Tibial artery (tissue), 4 donors: Measurements from ENCODE around the gene NCKAP5L.
"Not testable (repeated sequence)": the region's sequence is repeated elsewhere in the genome, so short reads cannot be mapped to it uniquely, and the experiment has no call there.

Experiments used
- DNase-seq, 2 donors: peaks; one replicate each; pipeline ENCODE4 v3.0.0-alpha.2; 2019
- H3K27ac ChIP-seq, 2 donors: fragments of 200-600 bp; sonication (generic) in 1 of 2; 1 replicate in 1 of 2; 2 replicates in 1 of 2; pipeline ENCODE4 v1.5.1; 2018 to 2019; ENCODE audit warnings: mild to moderate bottlenecking in 1 of 2
- H3K27me3 ChIP-seq, 2 donors: fragments of 200-600 bp; sonication (generic) in 1 of 2; one replicate each; pipeline versions ENCODE4 v1.5.1 to v1.6.0; 2016 to 2019
- H3K36me3 ChIP-seq, 3 donors: fragments of 200-600 bp; sonication (generic) in 2 of 3; one replicate each; pipeline ENCODE4 v1.5.1; 2016 to 2019; ENCODE audit warnings: mild to moderate bottlenecking in 2 of 3
- H3K4me1 ChIP-seq, 4 donors: fragments of 200-600 bp; sonication (generic) in 2 of 4; 1 replicate in 3 of 4; 2 replicates in 1 of 4; pipeline ENCODE4 v1.5.1; 2016 to 2019
- H3K4me3 ChIP-seq, 2 donors: fragments of 200-600 bp; sonication (generic) in 1 of 2; 1 replicate in 1 of 2; 2 replicates in 1 of 2; pipeline ENCODE4 v1.5.1; 2018 to 2019; ENCODE audit warnings: mild to moderate bottlenecking in 2 of 2
- H3K9me3 ChIP-seq, 3 donors: fragments of 200-600 bp; sonication (generic) in 1 of 3; one replicate each; pipeline ENCODE4 v1.5.1; 2016 to 2019
- intact Hi-C: fragments of 100-400 bp; cut with DNase I; formaldehyde crosslinking; loops from one replicate; pipeline ENCODE4 v1.15.0; 2023; ENCODE audit warnings: low total_unique reads
- TF ChIP-seq, protein P1 (sequence below), 2 experiments: fragments of 200-600 bp in 1 of 2; fragments of 450-650 bp in 1 of 2; IDR thresholded peaks; one replicate each; pipeline ENCODE4 v1.5.1; 2017 to 2019; ENCODE audit warnings: antibody characterized with exemption in 2 of 2, mild to moderate bottlenecking in 1 of 2, moderate library complexity in 1 of 2

Gene NCKAP5L

DNA sequence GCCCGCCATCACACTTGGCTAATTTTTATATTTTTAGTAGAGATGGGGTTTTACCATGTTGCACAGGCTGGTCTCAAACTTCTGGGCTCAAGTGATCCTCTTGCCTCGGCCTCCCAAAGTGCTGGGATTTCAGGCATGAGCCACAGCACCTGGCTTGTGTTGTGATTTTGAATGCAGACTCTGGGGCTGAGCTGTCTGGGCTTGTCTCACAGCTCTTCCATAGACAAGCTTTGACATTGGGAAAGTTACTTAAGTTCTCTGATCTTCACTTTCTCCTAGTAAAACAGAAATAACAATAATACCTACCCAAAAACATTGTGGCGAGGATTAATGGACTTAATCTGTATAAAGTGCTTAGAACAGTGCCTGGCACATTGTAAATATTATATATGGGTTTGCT lies 50.9 kb downstream of the NCKAP5L start:
- Histone ChIP-seq H3K36me3 (no peaks in the 10 kb centered on the region), H3K27me3 (peaks cover 0 to 14% of the 10 kb centered on the region in 2 donors), H3K4me3 (no peak overlapping the region), H3K9me3 (no peaks in the 10 kb centered on the region), H3K4me1 (peaks cover 0 to 7% (median 0%) of the 10 kb centered on the region in 4 donors), H3K27ac (no peak overlapping the region)
- DNase-seq: no peak
- TF ChIP-seq, protein P1, sequence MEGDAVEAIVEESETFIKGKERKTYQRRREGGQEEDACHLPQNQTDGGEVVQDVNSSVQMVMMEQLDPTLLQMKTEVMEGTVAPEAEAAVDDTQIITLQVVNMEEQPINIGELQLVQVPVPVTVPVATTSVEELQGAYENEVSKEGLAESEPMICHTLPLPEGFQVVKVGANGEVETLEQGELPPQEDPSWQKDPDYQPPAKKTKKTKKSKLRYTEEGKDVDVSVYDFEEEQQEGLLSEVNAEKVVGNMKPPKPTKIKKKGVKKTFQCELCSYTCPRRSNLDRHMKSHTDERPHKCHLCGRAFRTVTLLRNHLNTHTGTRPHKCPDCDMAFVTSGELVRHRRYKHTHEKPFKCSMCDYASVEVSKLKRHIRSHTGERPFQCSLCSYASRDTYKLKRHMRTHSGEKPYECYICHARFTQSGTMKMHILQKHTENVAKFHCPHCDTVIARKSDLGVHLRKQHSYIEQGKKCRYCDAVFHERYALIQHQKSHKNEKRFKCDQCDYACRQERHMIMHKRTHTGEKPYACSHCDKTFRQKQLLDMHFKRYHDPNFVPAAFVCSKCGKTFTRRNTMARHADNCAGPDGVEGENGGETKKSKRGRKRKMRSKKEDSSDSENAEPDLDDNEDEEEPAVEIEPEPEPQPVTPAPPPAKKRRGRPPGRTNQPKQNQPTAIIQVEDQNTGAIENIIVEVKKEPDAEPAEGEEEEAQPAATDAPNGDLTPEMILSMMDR (IDR thresholded peaks at IDR 0.05): no peak
- intact Hi-C loops: loop anchor here (5.0 kb wide), 1 partner anchor 90 kb away; no protein-coding TSS in a partner anchor

DNA sequence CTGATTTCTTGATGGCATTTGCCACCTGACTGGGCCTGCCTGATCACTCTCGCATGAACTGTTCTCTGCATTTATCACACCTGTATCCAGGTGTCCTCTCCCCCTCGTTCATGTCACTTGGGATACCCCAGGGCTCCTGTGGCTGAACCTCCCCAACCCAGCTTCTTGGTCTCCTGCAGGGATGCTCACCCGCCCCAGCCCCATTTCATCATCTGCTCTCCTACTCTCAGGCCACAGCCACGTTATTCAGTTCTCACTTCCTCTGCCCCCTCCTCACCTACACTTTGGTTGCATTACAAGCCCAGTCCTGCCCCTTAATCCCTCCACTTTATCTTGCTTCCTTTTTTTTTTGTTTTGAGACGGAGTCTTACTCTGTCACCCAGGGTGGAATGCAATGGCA lies 51.4 kb downstream of the NCKAP5L start:
- intact Hi-C loops: loop anchor here (5.0 kb wide), 1 partner anchor 90 kb away; no protein-coding TSS in a partner anchor

DNA sequence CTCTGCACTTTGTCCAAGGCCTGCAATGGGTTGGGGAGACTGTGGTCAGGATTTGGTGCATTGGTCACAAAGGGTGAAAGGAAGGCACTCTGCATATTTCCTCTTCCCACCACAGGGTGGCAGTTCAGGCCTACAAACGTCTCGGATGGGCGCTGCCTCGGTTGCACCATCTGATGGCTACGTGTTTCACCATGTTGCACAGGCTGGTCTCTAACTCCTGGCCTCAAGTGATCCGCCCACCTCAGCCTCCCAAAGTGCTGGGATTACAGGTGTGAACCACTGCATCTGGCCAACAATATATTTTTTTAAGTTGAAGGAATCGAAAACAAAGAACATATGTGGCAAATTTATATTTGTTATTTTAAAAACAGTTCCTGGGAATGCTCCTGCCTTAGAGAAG lies 51.8 kb downstream of the NCKAP5L start:
- peak; percentile 74 to 76 for DNase-seq
- H3K27me3 ChIP-seq: peaks cover 0 to 14% of the 10 kb centered on the region in 2 donors
- H3K4me1 ChIP-seq: peaks cover 0 to 7% (median 0%) of the 10 kb centered on the region in 4 donors
- TF ChIP-seq, protein P1 (IDR thresholded peaks at IDR 0.05): peak; percentile 70 to 84
- H3K36me3 ChIP-seq: no peaks in the 10 kb centered on the region
- intact Hi-C loops: loop anchor here (5.0 kb wide), 1 partner anchor 91 kb away; no protein-coding TSS in a partner anchor
- H3K27ac ChIP-seq: no peak overlapping the region
- no peak overlapping the region for H3K4me3 ChIP-seq
- no peaks in the 10 kb centered on the region for H3K9me3 ChIP-seq

More for the DNA sequence above, 51.4 kb downstream of the NCKAP5L start:
- no peak for DNase-seq
- H3K4me3 ChIP-seq: no peak overlapping the region
- no peak overlapping the region for H3K27ac ChIP-seq
- H3K4me1 ChIP-seq: peaks cover 0 to 7% (median 0%) of the 10 kb centered on the region in 4 donors
- no peaks in the 10 kb centered on the region for H3K36me3 ChIP-seq
- no peaks in the 10 kb centered on the region for H3K9me3 ChIP-seq
- TF ChIP-seq, protein P1 (IDR thresholded peaks at IDR 0.05): no peak
- H3K27me3 ChIP-seq: peaks cover 0 to 14% of the 10 kb centered on the region in 2 donors

- H3K4me1 ChIP-seq, H3K27ac ChIP-seq, DNase-seq, H3K9me3 ChIP-seq, H3K27me3 ChIP-seq, H3K4me3 ChIP-seq, H3K36me3 ChIP-seq, intact Hi-C loops: not testable (repeated sequence)
Measured at GRCh38 chr12:49773102-49773501, 55.1 kb downstream of the NCKAP5L start.

DNA sequence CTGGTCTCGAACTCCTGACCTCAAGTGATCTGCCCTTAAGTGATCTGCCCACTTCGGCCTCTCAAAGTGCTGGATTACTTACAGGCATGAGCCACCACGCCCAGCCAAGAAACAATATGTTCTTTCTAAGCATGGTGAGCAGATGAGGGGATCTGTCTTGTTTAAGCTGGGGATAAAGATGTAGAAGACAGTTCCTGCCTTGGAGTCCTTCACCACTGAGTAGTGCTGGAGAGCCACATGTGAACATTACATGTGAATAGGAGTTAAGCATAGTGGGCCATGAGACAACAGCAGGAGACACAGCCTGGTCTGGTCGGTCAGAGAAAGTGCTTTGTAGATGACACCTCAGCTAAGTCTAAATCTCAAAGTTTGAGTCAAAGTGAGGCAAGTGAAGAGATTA lies 60.9 kb downstream of the NCKAP5L start:
- H3K27me3 ChIP-seq: no peaks in the 10 kb centered on the region
- intact Hi-C loops: no loop called here
- peaks cover 23 to 32% (median 25%) of the 10 kb centered on the region in 3 donors for H3K36me3 ChIP-seq
- no peaks in the 10 kb centered on the region for H3K9me3 ChIP-seq
- DNase-seq: no peak
- H3K4me3 ChIP-seq: no peak overlapping the region
- TF ChIP-seq, protein P1 (IDR thresholded peaks at IDR 0.05): no peak
- no peaks in the 10 kb centered on the region for H3K4me1 ChIP-seq
- no peak overlapping the region for H3K27ac ChIP-seq

DNA sequence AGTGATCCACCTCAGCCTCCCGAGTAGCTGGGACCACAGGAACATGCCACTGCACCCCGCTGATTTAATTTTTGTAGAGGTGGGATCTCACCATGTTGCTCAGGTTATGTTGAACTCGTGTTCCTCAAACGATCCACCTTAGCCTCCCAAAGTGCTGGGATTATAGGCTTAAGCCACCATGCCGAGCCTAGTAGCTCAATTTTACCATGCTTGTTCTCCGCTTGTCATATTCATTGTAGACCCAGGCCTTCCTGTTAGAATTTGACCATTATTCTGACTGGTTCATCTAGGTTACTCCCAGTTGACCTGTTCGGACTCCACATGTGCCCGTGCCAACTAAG lies 62.1 kb downstream of the NCKAP5L start:
- Histone ChIP-seq H3K27ac (no peak overlapping the region), H3K4me3 (no peak overlapping the region), H3K27me3 (no peaks in the 10 kb centered on the region), H3K9me3 (no peaks in the 10 kb centered on the region), H3K36me3 (peaks cover 36 to 44% (median 37%) of the 10 kb centered on the region in 3 donors), H3K4me1 (no peaks in the 10 kb centered on the region)
- TF ChIP-seq, protein P1 (IDR thresholded peaks at IDR 0.05): no peak
- DNase-seq: no peak
- intact Hi-C loops: no loop called here
